SJSA1 (cell line): ENCODE measurements around the gene COPRS. TPM values are rescaled to one million over a fixed set of nuclear protein-coding genes. Genes with fewer than 3 reads are reported as not detected.
A peak's percentile ranks its signal among the peaks of the same experiment; 100 is the strongest.

ENCODE experiments used
- DNase-seq, 2 experiments: peaks; one replicate each; pipeline ENCODE4 v3.0.0-alpha.2; 2015 to 2020; ENCODE audit warnings: low spot score in 2 of 2, low read depth in 1 of 2
- H3K27ac ChIP-seq: fragments of 250-450 bp; sonication (Bioruptor Pico); 2 replicates; pipeline ENCODE4 v1.5.1; 2020; ENCODE audit warnings: mild to moderate bottlenecking, moderate library complexity
- H3K27me3 ChIP-seq: fragments of 250-450 bp; sonication (Bioruptor Pico); replicated peaks from 2 replicates; pipeline ENCODE4 v1.5.1; 2020; ENCODE audit warnings: mild to moderate bottlenecking, moderate library complexity
- H3K36me3 ChIP-seq: fragments of 250-450 bp; sonication (Bioruptor Pico); 2 replicates; pipeline ENCODE4 v1.5.1; 2020; ENCODE audit warnings: mild to moderate bottlenecking
- H3K4me1 ChIP-seq: fragments of 250-450 bp; sonication (Bioruptor Pico); replicated peaks from 2 replicates; pipeline ENCODE4 v1.6.1; 2021; ENCODE audit warnings: mild to moderate bottlenecking
- H3K4me3 ChIP-seq: fragments of 250-450 bp; sonication (Bioruptor Pico); 2 replicates; pipeline ENCODE4 v1.5.1; 2020; ENCODE audit warnings: mild to moderate bottlenecking
- H3K9me3 ChIP-seq: fragments of 250-450 bp; sonication (Bioruptor Pico); replicated peaks from 2 replicates; pipeline ENCODE4 v1.5.1; 2020; ENCODE audit warnings: mild to moderate bottlenecking
- total RNA-seq: library from RNA; depleted of rRNA; stranded (reverse); fragments of >200 nt; shearing (Covaris generic); gene quantifications from 2 replicates; pipeline ENCODE4 v1.2.3, GENCODE V29; 2014; rRNA removed

Gene COPRS
- total RNA-seq, result 119 and 197 TPM in 2 replicates

GRCh38 chr17:31858642-31859486, at the start of gene COPRS:
Gene COPRS, minus strand, starts transcription at chr17:31859244. Its CDS starts 45 bp downstream, at chr17:31859199.
- Histone ChIP-seq H3K36me3 (peaks cover 52% of the 10 kb centered on the region), H3K4me3 (peak within 1 kb of the TSS; percentile 87), H3K9me3 (no peaks in the 10 kb centered on the region), H3K27me3 (no peaks in the 10 kb centered on the region), H3K4me1 (peaks cover 19% of the 10 kb centered on the region), H3K27ac (peak within 1 kb of the TSS; percentile 57)
- peak; percentile 42 to 87 for DNase-seq

GRCh38 chr17:31908386-31908785, 49.3 kb upstream of the COPRS start:
- no peak overlapping the region for H3K4me3 ChIP-seq
- H3K27ac ChIP-seq, result no peak overlapping the region
- H3K36me3 ChIP-seq, result no peaks in the 10 kb centered on the region
- H3K27me3 ChIP-seq, result no peaks in the 10 kb centered on the region
- H3K4me1 ChIP-seq, result peaks cover 18% of the 10 kb centered on the region
- no peak for DNase-seq
- H3K9me3 ChIP-seq, result no peaks in the 10 kb centered on the region

- no peak overlapping the region for H3K4me3 ChIP-seq
- peak in 1 of 2 experiments; percentile 36 for DNase-seq
- no peak overlapping the region for H3K27ac ChIP-seq
- H3K27me3 ChIP-seq, result no peaks in the 10 kb centered on the region
- H3K4me1 ChIP-seq, result peaks cover 16% of the 10 kb centered on the region
- no peaks in the 10 kb centered on the region for H3K9me3 ChIP-seq
- no peaks in the 10 kb centered on the region for H3K36me3 ChIP-seq
These were observed 48.4 kb upstream of the COPRS start for GRCh38 chr17:31907342-31907962.

- Histone ChIP-seq H3K4me3 (no peak overlapping the region), H3K36me3 (peaks cover 23% of the 10 kb centered on the region), H3K27me3 (no peaks in the 10 kb centered on the region), H3K9me3 (no peaks in the 10 kb centered on the region), H3K27ac (no peak overlapping the region), H3K4me1 (peaks cover 22% of the 10 kb centered on the region)
- no peak for DNase-seq
These were observed 44.4 kb upstream of the COPRS start for GRCh38 chr17:31903401-31903800.

GRCh38 chr17:31902693-31903092, 43.6 kb upstream of the COPRS start:
- Histone ChIP-seq H3K36me3 (peaks cover 30% of the 10 kb centered on the region), H3K27ac (no peak overlapping the region), H3K4me3 (no peak overlapping the region), H3K27me3 (no peaks in the 10 kb centered on the region), H3K9me3 (no peaks in the 10 kb centered on the region), H3K4me1 (peaks cover 16% of the 10 kb centered on the region)
- no peak for DNase-seq

- no peak overlapping the region for H3K27ac ChIP-seq
- H3K27me3 ChIP-seq, result no peaks in the 10 kb centered on the region
- H3K36me3 ChIP-seq, result peaks cover 47% of the 10 kb centered on the region
- H3K9me3 ChIP-seq, result no peaks in the 10 kb centered on the region
- H3K4me3 ChIP-seq, result peak overlapping the region; percentile 59
- H3K4me1 ChIP-seq, result peaks cover 11% of the 10 kb centered on the region
- peak in 1 of 2 experiments; percentile 35 for DNase-seq
These were observed 41.8 kb upstream of the COPRS start for GRCh38 chr17:31900877-31901276.

- Histone ChIP-seq H3K27me3 (no peaks in the 10 kb centered on the region), H3K36me3 (peaks cover 93% of the 10 kb centered on the region), H3K4me1 (no peaks in the 10 kb centered on the region), H3K4me3 (no peak overlapping the region), H3K27ac (no peak overlapping the region), H3K9me3 (no peaks in the 10 kb centered on the region)
- DNase-seq, result no peak
These were observed 29.1 kb upstream of the COPRS start for GRCh38 chr17:31888124-31888523.

GRCh38 chr17:31882571-31882970, 23.5 kb upstream of the COPRS start:
- no peak overlapping the region for H3K27ac ChIP-seq
- no peak for DNase-seq
- H3K4me1 ChIP-seq, result no peaks in the 10 kb centered on the region
- peaks cover 88% of the 10 kb centered on the region for H3K36me3 ChIP-seq
- H3K27me3 ChIP-seq, result no peaks in the 10 kb centered on the region
- no peaks in the 10 kb centered on the region for H3K9me3 ChIP-seq
- H3K4me3 ChIP-seq, result no peak overlapping the region

- no peak for DNase-seq
- no peak overlapping the region for H3K4me3 ChIP-seq
- H3K27me3 ChIP-seq, result no peaks in the 10 kb centered on the region
- peaks cover 81% of the 10 kb centered on the region for H3K36me3 ChIP-seq
- no peak overlapping the region for H3K27ac ChIP-seq
- H3K4me1 ChIP-seq, result no peaks in the 10 kb centered on the region
- H3K9me3 ChIP-seq, result no peaks in the 10 kb centered on the region
These were observed 21.3 kb upstream of the COPRS start for GRCh38 chr17:31880311-31880710.

- Histone ChIP-seq H3K4me1 (no peaks in the 10 kb centered on the region), H3K4me3 (no peak overlapping the region), H3K27me3 (no peaks in the 10 kb centered on the region), H3K27ac (no peak overlapping the region), H3K9me3 (no peaks in the 10 kb centered on the region), H3K36me3 (peaks cover 83% of the 10 kb centered on the region)
- DNase-seq, result no peak
These were observed 19.6 kb upstream of the COPRS start for GRCh38 chr17:31878703-31879073.

- Histone ChIP-seq H3K4me3 (no peak overlapping the region), H3K36me3 (peaks cover 84% of the 10 kb centered on the region), H3K27ac (no peak overlapping the region), H3K9me3 (no peaks in the 10 kb centered on the region), H3K27me3 (no peaks in the 10 kb centered on the region), H3K4me1 (no peaks in the 10 kb centered on the region)
- no peak for DNase-seq
These were observed 19.1 kb upstream of the COPRS start for GRCh38 chr17:31877911-31878702.

- H3K27me3 ChIP-seq, result no peaks in the 10 kb centered on the region
- DNase-seq, result no peak
- no peaks in the 10 kb centered on the region for H3K9me3 ChIP-seq
- peaks cover 86% of the 10 kb centered on the region for H3K36me3 ChIP-seq
- no peak overlapping the region for H3K27ac ChIP-seq
- H3K4me1 ChIP-seq, result no peaks in the 10 kb centered on the region
- no peak overlapping the region for H3K4me3 ChIP-seq
These were observed 18.3 kb upstream of the COPRS start for GRCh38 chr17:31877341-31877740.

- Histone ChIP-seq H3K4me1 (no peaks in the 10 kb centered on the region), H3K27ac (no peak overlapping the region), H3K4me3 (no peak overlapping the region), H3K9me3 (no peaks in the 10 kb centered on the region), H3K27me3 (no peaks in the 10 kb centered on the region), H3K36me3 (peaks cover 87% of the 10 kb centered on the region)
- DNase-seq, result no peak
These were observed 16.0 kb upstream of the COPRS start for GRCh38 chr17:31875081-31875480.
